ENCODE measurements around the gene OR5AU1. TPM values are rescaled to one million over a fixed set of nuclear protein-coding genes. Genes with fewer than 3 reads are reported as not detected.

Gene OR5AU1
- polyA plus RNA-seq, 1 experiment, result not detected

DNA sequence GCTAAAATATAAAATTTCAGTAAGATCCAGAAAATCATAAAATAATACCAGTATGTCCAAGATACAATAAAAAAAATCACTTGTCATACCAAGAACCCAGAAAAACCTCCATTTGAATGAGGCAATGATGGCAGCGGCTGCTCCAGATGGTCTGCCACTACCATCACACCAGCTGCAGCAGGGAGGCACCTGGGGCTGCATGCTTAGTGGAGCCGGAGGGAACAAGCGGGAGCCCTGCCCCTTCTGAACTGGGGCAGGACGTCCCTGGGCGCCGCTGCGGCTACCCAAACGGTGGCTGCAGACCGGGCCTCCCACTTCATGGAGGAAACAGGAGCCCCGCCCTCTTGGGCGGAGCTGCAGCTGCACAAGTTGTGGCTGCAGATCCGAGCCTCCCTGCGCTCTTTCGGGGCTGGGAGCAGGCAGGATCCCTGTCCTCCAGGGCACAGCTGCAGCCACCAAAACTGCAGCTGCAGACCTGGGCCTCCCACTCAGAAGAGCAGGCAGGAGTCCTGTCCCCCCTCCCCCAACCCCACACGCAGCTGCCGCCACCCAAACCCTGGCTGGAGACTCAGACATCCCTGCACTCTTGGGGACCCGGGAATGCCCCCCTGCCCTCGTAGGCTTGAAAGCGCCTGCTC is 36.1 kb upstream of the OR5AU1 start:
- no peak for DNase-seq (ENCODE audit: low read depth, low spot score)
- Histone ChIP-seq H3K27me3 (ENCODE audit: control insufficient read depth, insufficient read depth, low read length) (peaks cover 2% of the 10 kb centered on the region), H3K4me3 (ENCODE audit: low read depth, low read length) (peak overlapping the region; percentile 51), H3K27ac (ENCODE audit: low read depth, low read length) (no peak overlapping the region), H3K9me3 (ENCODE audit: control insufficient read depth, insufficient read depth, low read length) (no peaks in the 10 kb centered on the region; the same call in 1 of the 2 replicates)
- ChIA-PET POLR2A (no interaction called here), CTCF (no interaction called here)
- TF ChIP-seq, protein P1, sequence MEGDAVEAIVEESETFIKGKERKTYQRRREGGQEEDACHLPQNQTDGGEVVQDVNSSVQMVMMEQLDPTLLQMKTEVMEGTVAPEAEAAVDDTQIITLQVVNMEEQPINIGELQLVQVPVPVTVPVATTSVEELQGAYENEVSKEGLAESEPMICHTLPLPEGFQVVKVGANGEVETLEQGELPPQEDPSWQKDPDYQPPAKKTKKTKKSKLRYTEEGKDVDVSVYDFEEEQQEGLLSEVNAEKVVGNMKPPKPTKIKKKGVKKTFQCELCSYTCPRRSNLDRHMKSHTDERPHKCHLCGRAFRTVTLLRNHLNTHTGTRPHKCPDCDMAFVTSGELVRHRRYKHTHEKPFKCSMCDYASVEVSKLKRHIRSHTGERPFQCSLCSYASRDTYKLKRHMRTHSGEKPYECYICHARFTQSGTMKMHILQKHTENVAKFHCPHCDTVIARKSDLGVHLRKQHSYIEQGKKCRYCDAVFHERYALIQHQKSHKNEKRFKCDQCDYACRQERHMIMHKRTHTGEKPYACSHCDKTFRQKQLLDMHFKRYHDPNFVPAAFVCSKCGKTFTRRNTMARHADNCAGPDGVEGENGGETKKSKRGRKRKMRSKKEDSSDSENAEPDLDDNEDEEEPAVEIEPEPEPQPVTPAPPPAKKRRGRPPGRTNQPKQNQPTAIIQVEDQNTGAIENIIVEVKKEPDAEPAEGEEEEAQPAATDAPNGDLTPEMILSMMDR (IDR thresholded peaks at IDR 0.05; ENCODE audit: low read depth, low read length), result no peak

DNA sequence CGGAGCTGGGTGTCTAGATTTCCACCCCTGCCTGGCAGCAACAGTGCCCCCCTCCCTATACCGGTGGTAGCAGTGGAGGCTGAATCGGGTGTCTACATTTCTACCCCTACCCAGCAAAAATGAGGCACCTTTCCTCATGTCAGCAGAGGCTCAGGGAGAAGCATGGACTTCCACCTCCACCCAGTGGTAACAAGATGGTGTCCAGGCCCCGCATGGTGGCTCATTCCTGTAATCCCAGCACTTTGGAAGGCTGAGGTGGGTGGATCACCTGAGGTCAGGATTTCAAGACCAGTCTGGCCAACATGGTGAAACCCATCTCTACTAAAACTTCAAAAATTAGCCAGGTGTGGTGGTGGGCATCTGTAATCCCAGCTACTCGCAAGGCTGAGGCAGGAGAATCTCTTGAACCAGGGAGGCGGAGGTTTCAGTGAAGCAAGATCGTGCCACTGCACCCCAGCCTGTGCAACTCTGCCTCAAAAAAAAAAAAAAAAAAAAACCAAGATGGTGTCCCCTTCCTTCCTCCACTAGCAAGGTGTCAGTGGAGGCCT is 35.5 kb upstream of the OR5AU1 start:
- ChIA-PET POLR2A (no interaction called here), CTCF (no interaction called here)
- no peak for DNase-seq (ENCODE audit: low read depth, low spot score)
- Histone ChIP-seq H3K9me3 (ENCODE audit: control insufficient read depth, insufficient read depth, low read length) (no peaks in the 10 kb centered on the region; the same call in 1 of the 2 replicates), H3K27ac (ENCODE audit: low read depth, low read length) (no peak overlapping the region), H3K4me3 (ENCODE audit: low read depth, low read length) (no peak overlapping the region), H3K27me3 (ENCODE audit: control insufficient read depth, insufficient read depth, low read length) (peaks cover 2% of the 10 kb centered on the region)
- TF ChIP-seq, protein P1 (IDR thresholded peaks at IDR 0.05; ENCODE audit: low read depth, low read length), result no peak

DNA sequence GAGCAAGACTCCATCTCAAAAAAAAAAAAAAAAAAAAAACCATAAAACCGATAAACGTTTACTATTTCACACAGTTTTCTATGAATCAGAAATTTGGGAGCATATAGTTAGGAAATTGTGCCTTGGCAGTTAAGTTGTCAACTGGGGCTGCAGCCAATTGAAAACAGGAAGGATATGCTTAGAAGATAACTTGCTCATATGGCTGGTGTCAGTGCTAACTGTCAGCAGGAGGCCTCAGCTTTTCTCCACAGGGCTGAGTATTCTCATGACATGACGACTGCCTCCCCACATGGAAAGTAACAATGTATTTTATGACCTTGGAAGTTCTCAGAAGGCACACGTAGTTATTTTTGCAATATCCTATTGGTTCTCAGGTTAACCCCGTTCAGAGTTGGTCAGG is 29.6 kb upstream of the OR5AU1 start:
- ChIA-PET CTCF (no interaction called here), POLR2A (no interaction called here)
- H3K9me3 ChIP-seq (ENCODE audit: control insufficient read depth, insufficient read depth, low read length), result no peaks in the 10 kb centered on the region; the same call in 1 of the 2 replicates
- no peaks in the 10 kb centered on the region for H3K27me3 ChIP-seq (ENCODE audit: control insufficient read depth, insufficient read depth, low read length)
- DNase-seq (ENCODE audit: low read depth, low spot score), result no peak
- no peak overlapping the region for H3K27ac ChIP-seq (ENCODE audit: low read depth, low read length)
- TF ChIP-seq, protein P1 (IDR thresholded peaks at IDR 0.05; ENCODE audit: low read depth, low read length), result no peak
- H3K4me3 ChIP-seq (ENCODE audit: low read depth, low read length), result no peak overlapping the region

DNA sequence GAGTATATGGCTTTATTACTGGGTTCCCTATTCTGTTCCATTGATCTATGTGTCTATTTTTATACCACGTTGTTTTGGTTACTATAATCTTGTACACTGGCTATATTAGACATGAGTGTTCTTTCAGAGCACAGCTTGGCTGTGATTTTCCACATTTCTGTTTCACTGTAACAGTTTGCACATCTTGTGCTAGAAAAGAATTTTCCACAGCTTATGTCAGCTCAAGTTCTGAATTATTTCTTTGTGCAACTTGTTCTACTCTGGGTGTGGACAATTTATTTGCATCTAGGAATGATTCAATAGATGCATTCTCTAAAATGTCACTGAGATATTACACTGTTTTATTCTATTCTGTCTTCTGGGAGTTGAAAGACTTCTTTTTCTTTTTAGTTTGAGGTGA is 28.4 kb upstream of the OR5AU1 start:
- CTCF ChIA-PET, result interaction anchor here (1.0 kb wide), 1 partner anchor 136 kb away, joined by 3 read pairs; no protein-coding TSS in a partner anchor
- no peak overlapping the region for H3K4me3 ChIP-seq (ENCODE audit: low read depth, low read length)

DNA sequence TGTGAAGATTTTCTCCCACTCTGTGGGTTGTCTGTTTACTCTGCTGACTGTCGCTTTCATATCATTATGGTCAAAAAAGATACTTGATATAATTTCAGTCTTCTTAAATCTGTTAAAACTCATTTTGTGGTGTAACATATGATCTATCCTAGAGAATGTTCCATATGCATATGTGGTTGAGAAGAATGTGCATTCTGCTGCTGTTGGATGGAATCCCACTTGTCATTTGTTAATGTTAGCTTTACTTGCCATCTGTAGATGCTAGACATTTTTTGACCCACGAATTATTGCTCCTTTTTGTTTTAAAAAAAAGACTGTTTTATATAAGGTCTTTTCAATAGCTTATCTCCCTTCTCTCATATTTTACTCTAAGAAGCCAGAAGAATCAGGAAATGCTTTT is 26.3 kb upstream of the OR5AU1 start:
- Histone ChIP-seq H3K27me3 (ENCODE audit: control insufficient read depth, insufficient read depth, low read length) (no peaks in the 10 kb centered on the region), H3K27ac (ENCODE audit: low read depth, low read length) (no peak overlapping the region), H3K4me3 (ENCODE audit: low read depth, low read length) (no peak overlapping the region), H3K9me3 (ENCODE audit: control insufficient read depth, insufficient read depth, low read length) (no peaks in the 10 kb centered on the region)
- DNase-seq (ENCODE audit: low read depth, low spot score), result no peak
- CTCF ChIA-PET, result no interaction called here
- POLR2A ChIA-PET, result no interaction called here
- TF ChIP-seq, protein P1 (IDR thresholded peaks at IDR 0.05; ENCODE audit: low read depth, low read length), result no peak

More for the DNA sequence above, 28.4 kb upstream of the OR5AU1 start:
- no peaks in the 10 kb centered on the region; the same call in 1 of the 2 replicates for H3K9me3 ChIP-seq (ENCODE audit: control insufficient read depth, insufficient read depth, low read length)
- no peak for DNase-seq (ENCODE audit: low read depth, low spot score)
- TF ChIP-seq, protein P1 (IDR thresholded peaks at IDR 0.05; ENCODE audit: low read depth, low read length), result no peak
- H3K27me3 ChIP-seq (ENCODE audit: control insufficient read depth, insufficient read depth, low read length), result no peaks in the 10 kb centered on the region
- no peak overlapping the region for H3K27ac ChIP-seq (ENCODE audit: low read depth, low read length)
- POLR2A ChIA-PET, result no interaction called here
